Breast epithelium (tissue), 3 donors: ENCODE data around the gene RNU1-4.
"Not testable (repeated sequence)": the region's sequence is repeated elsewhere in the genome, so short reads cannot be mapped to it uniquely, and the experiment has no call there.

ENCODE experiments used
- CTCF ChIP-seq, 3 donors: fragments of 450-650 bp; IDR thresholded peaks; one replicate each; pipeline ENCODE4 v1.5.1; 2016 to 2017; ENCODE audit warnings: antibody characterized with exemption in 3 of 3, mild to moderate bottlenecking in 3 of 3, moderate library complexity in 3 of 3
- POLR2A ChIP-seq: fragments of 450-650 bp; IDR thresholded peaks from one replicate; pipeline ENCODE4 v1.6.1; 2016; ENCODE audit warnings: antibody characterized with exemption, mild to moderate bottlenecking, moderate library complexity
- POLR2AphosphoS5 ChIP-seq, 3 donors: sonication (generic); formaldehyde crosslinking; IDR thresholded peaks; one replicate each; pipeline ENCODE4 v1.6.1; 2017; ENCODE audit warnings: antibody characterized with exemption in 3 of 3

GRCh38 chr1:16725439-16726245 is 14.7 kb upstream of the RNU1-4 start:
- TF ChIP-seq CTCF (IDR thresholded peaks at IDR 0.05); POLR2A; POLR2AphosphoS5 (IDR thresholded peaks at IDR 0.05): not testable (repeated sequence)
